Adrenal gland (tissue), 12 donors: ENCODE data around the gene RPL10L. TPM values are rescaled to one million over a fixed set of nuclear protein-coding genes. Genes with fewer than 3 reads are reported as not detected.

Experiments
- DNase-seq, 7 donors: peaks; one replicate each; pipeline ENCODE4 v3.0.0-alpha.2; 2019 to 2020
- H3K27ac ChIP-seq, 5 donors: fragments of 200-600 bp; sonication (generic) in 4 of 5; 1 replicate in 3 of 5; 2 replicates in 2 of 5; pipeline versions ENCODE4 v1.5.1 to v1.8.0; 2016 to 2020; ENCODE audit warnings: mild to moderate bottlenecking in 1 of 5
- H3K27me3 ChIP-seq: fragments of 200-600 bp; 2 replicates; pipeline ENCODE4 v1.8.0; 2021
- H3K36me3 ChIP-seq, 2 donors: fragments of 200-600 bp; replicated peaks in 1 of 2; 1 replicate in 1 of 2; 2 replicates in 1 of 2; pipeline versions ENCODE4 v1.5.1 to v1.8.0; 2018 to 2022
- H3K4me1 ChIP-seq, 2 donors: fragments of 200-600 bp; replicated peaks in 1 of 2; 1 replicate in 1 of 2; 2 replicates in 1 of 2; pipeline versions ENCODE4 v1.5.1 to v1.8.0; 2018 to 2021
- H3K4me3 ChIP-seq, 4 donors: fragments of 200-600 bp; sonication (generic) in 3 of 4; one replicate each; pipeline ENCODE4 v1.5.1; 2016 to 2018
- H3K9me3 ChIP-seq, 3 donors: fragments of 200-600 bp; sonication (generic) in 1 of 3; replicated peaks in 1 of 3; 1 replicate in 2 of 3; 2 replicates in 1 of 3; pipeline versions ENCODE4 v1.5.1 to v1.8.0; 2016 to 2021
- POLR2A ChIP-seq, 2 donors: fragments of 450-650 bp; IDR thresholded peaks; one replicate each; pipeline ENCODE4 v1.6.1; 2017; ENCODE audit warnings: antibody characterized with exemption in 2 of 2, mild to moderate bottlenecking in 2 of 2, moderate library complexity in 1 of 2
- WGBS, 4 donors: extraction: QIAGEN DNeasy Blood & Tissue Kit in 2 of 4; methylation state at CpG; one replicate each; pipeline versions ENCODE4 v1.1.5 to v1.1.7; 2013 to 2017; 5-methylcytosine and 5-hydroxymethylcytosine counted together
- intact Hi-C, 2 donors: fragments of 100-400 bp; cut with DNase I; formaldehyde crosslinking; loops; one replicate each; pipeline versions ENCODE4 v1.14.1 to v1.15.0; 2022 to 2023
- polyA plus RNA-seq, 3 donors: library from polyadenylated mRNA; stranded (reverse); fragments of 200-250 nt in 2 of 3; fragments of 350-450 nt in 1 of 3; fragmentation: Illumina TruSeq in 1 of 3; extraction: RNeasy Lipid Tissue Mini Kit (QIAGEN cat#74804) in 1 of 3; gene quantifications; one replicate each; pipeline ENCODE4 v1.2.3, GENCODE V29; 2013 to 2014
- total RNA-seq, 9 donors: library from RNA; depleted of rRNA in 4 of 9; stranded (reverse); fragments of >200 nt in 4 of 9; fragments of 120-200 nt in 1 of 9; fragmentation: NEBNext Ultra II Directional in 1 of 9; extraction: Animal tissue kit (Norgen Biotek cat#: 25700) in 1 of 9; gene quantifications; one replicate each; pipeline versions ENCODE4 v1.1.0 to v1.2.4, GENCODE V29; 2013 to 2023
- TF ChIP-seq, protein P1 (sequence below), 6 experiments: fragments of 450-650 bp in 4 of 6; fragments of 200-600 bp in 2 of 6; sonication (generic) in 1 of 6; IDR thresholded peaks; 1 replicate in 5 of 6; 2 replicates in 1 of 6; pipeline versions ENCODE4 v1.5.1 to v1.8.0; 2016 to 2021; ENCODE audit warnings: antibody characterized with exemption in 6 of 6, mild to moderate bottlenecking in 2 of 6, moderate library complexity in 1 of 6
- donor health status: healthy with polysubstance abuse.
- donor health status: Bipolar disorder and iron deficiency.
- donor health status: DM: yes; HTN: yes; CAD: no.
- donor health status: DM: no; HTN: no; CAD: no.
- donor health status: DM: no; HTN: no; CAD: no.
- donor health status: DM: yes; HTN: yes; CAD: no.

The RPL10L gene
- total and polyA plus RNA-seq, 12 donors, result not detected

DNA sequence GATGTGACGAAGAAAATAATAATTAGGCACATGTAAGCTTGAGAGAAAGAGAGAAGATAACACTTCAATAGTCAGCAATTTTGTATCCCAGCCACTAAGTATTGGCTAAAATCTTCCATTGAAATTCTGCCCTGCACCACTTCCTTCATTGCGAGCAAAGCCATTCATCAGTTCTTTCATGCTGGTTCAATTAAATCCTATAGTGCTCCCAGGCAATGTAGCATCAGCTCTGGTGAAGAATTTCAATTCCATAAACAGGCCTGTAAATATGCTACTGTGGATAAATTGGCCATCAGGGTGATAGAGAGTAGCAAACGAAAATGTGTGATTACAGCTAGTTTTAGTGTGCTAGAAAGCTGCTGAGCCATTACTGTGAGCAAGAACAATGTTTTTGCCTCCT, 24.7 kb downstream of the RPL10L start:
- TF ChIP-seq, protein P1, sequence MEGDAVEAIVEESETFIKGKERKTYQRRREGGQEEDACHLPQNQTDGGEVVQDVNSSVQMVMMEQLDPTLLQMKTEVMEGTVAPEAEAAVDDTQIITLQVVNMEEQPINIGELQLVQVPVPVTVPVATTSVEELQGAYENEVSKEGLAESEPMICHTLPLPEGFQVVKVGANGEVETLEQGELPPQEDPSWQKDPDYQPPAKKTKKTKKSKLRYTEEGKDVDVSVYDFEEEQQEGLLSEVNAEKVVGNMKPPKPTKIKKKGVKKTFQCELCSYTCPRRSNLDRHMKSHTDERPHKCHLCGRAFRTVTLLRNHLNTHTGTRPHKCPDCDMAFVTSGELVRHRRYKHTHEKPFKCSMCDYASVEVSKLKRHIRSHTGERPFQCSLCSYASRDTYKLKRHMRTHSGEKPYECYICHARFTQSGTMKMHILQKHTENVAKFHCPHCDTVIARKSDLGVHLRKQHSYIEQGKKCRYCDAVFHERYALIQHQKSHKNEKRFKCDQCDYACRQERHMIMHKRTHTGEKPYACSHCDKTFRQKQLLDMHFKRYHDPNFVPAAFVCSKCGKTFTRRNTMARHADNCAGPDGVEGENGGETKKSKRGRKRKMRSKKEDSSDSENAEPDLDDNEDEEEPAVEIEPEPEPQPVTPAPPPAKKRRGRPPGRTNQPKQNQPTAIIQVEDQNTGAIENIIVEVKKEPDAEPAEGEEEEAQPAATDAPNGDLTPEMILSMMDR (IDR thresholded peaks at IDR 0.05), result no peak
- no peak for TF ChIP-seq POLR2A (IDR thresholded peaks at IDR 0.05)
- WGBS, 4 donors, result 55 to 63% (median 57%) methylated on average over 3 of the region's 3 CpGs
- intact Hi-C loops, result no loop called here

More for the DNA sequence above, 24.7 kb downstream of the RPL10L start:
- Histone ChIP-seq H3K9me3 (no peaks in the 10 kb centered on the region), H3K4me1 (no peaks in the 10 kb centered on the region), H3K36me3 (no peaks in the 10 kb centered on the region), H3K4me3 (no peak overlapping the region), H3K27me3 (no peaks in the 10 kb centered on the region), H3K27ac (no peak overlapping the region)
- no peak for DNase-seq
